SKM-1 treated with dmso at 0.1 percent for 144 hours (cell line): ENCODE measurements around the gene PTPRG.

Source experiments
- DNase-seq: peaks from one replicate; lab custom pipeline; 2025; ENCODE audit not compliant: unreplicated experiment; lab: John Stamatoyannopoulos, UW

The PTPRG gene

DNA sequence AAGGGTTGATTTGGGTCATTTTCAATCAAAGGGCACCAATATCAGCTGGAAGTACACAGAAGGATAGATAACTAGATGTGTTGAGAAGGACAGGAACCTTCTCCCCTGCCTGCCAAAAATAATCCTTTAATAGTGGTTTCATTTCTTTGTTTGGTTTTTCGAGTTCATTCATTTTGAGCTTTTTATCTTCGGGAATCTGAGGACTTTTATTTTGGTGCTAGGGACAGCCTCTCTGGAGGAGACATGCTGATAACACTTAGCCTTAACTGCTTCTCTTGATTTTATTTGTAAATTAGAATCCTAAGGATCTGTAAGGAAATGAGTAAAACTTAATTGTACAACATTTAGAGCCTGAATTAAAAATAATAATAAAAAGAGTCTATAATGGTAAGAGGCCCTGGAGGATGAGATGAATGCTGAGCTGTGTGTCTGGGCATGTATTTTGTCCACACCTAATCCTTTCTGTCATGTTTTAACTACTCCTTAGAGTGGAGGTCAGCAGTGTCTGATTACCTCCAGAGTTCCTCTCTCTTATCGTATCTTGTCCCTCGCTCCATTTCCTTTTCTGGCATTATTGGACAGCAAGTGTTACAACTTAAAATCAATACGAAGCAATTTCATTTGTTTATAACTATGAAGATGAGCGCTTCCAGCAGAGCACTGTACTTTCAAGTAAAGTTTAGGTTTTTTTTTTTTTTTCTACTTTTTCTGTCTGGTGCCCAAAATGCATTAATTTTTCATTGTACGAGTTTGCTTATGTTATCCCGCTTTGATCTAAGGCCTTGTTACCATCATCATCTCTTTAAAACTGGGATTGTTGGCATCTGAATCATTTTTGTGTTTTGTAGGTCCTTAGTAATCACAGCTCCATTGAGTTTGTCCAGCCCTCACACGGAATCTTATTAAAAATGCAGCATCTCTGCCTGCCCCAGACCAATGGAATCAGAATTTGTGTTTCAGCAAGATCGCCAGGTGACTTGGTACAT, 22.8 kb downstream of the PTPRG start:
- no peak for DNase-seq

DNA sequence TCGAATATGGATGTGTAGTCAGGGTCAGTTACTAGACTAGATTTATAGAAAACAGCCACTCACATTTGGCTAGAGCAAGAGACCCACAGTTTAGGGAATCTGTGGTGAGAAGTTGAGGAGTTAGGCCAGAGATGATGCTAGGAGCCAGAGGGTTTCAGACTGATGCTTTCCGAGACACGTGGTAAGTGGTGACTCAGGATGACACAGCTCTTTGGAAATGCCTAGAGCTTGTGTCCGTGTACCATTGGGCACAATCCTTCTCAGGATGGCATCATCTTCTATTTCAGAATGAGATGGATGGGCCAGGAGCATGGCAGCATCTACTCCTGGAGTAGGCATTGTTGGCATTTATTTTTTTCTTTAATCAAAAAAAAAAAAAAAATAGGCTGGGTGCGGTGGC, 28.5 kb downstream of the PTPRG start:
- no peak for DNase-seq

DNA sequence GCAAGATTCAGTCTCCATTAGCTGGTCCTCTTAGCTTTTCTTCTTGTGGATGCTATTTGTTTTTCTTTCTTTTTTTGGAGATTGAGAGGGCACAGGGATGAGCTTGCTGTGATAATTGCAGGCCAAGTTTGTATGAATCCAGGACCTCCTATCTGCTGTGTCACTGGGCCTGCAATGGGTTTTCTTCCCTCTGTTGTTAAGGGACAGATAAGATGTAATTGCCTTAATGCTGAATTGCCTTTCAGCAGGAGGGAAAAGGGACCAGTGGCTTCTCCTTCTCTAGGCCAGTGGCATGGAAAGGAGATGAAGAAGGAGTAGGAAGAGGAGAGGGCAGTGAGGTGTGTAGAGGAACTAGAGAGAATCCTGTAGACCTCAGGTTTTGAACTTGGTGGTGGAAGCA, 29.9 kb downstream of the PTPRG start:
- DNase-seq: no peak

DNA sequence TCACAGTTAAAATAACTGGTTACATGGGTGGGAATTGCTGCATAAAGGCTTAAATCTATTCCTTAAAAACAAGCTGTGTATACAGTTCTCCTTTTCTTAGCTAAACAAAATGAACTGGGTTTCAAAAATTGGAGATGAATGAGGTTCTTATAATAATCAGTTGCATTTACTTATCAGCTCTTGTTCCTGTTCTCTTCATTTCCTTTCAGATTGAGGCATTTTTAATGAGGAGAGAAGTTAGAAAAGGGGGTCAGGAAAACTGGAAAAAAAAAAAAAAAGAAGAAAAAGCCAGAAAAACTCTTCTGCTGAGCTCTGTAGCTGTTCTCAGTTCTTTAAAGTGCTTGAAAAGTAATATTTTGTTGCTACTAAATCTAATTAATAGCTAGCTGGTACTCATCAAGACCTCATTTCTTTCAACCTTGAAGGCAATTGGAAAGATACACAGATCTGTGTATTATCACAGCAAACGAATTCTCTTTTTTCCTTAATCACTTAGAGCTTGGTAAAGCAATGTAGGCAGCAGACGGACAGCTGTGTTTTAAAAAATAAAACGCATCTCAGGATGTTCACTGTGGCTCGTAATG, 32.2 kb downstream of the PTPRG start:
- no peak for DNase-seq

DNA sequence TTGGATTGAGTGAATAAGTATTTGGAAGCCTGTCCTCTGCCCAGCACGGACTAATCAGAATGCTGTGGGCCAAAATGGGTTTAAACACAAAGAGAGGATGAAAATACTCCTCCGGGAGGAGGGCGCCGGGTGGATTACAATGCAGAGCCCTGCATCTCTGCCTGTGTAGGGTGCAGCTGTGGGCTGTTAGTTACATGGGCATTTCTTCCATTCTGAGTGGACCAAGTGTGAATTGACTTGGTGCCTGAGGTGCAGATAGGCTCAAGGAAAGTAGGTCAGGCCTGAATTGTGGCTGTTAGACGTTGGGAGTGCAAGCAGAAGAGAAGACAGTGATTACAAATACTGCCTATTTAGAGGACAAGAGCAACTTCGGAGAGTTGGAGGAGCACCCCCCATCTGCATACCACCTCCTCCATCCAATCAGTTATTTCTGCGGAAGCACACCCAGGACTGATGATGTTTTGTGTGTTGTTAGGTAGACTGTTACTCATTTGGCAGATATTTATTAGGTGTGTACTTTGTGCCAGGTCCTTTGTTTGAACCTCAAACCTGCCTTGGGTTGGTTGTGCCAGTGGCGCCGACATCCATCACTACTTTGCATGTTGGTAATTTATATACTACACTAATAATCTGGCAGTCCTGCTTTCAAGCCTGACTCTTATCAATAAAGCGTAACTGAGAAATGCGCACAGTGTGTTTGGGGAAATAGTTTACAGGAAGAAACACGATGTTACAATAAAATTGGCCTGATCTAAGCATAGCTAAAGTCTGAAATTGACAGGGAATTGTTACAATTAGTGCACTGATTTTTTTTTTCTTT, 33.0 kb downstream of the PTPRG start:
- DNase-seq: no peak

DNA sequence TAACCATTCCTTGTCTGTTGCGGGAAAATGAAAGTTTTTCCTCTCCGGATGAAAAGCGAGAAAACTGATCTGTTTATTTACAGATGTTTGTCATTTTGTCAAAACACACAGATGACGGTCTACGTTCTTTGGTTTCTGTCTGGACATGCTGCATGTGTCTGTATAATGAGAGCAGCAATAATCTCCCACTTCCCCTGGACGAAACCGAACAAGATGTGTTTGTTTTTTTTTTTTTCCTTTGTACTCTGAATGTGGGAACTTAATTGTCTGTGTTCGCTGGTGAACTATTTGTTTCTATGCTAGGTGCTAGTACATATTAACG, 33.6 kb downstream of the PTPRG start:
- no peak for DNase-seq

DNA sequence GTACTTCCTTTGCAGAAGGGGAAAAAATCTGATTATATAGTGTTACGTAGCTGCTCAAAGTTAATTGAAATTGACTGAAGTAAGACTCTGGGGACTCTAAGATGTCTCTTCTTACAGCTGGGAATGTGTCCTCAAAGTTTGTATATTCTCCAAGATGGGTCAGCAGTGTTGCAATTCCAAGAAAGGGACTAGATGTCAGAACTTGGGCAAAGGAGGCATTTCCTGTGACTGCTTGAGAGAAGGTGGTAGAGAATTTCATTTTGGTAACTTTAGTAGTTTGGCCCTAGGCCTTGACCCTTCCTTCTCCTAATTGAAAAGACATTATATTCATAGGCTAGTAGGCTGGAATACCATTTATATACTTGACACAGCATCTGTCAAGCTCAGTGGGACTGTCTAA, 33.9 kb downstream of the PTPRG start:
- DNase-seq: no peak

DNA sequence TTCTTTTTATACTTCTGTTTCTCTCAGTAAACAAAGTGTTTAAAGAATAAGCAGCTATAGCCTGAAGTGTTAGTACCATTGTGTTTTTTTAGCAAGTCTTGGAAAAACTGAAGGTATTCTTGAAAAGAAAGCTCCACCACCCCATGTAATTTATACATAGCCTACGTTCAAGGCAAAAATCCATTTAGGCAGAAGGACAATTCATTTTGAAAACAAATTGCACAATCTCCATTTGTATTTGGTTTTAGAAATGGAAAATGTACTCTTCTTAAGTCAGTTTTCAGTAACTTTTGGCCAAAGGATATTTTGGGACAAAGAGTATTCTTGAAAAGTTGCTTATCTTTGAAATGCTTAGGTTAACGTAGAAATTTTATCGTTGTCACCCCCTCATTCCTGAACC, 34.5 kb downstream of the PTPRG start:
- no peak for DNase-seq

DNA sequence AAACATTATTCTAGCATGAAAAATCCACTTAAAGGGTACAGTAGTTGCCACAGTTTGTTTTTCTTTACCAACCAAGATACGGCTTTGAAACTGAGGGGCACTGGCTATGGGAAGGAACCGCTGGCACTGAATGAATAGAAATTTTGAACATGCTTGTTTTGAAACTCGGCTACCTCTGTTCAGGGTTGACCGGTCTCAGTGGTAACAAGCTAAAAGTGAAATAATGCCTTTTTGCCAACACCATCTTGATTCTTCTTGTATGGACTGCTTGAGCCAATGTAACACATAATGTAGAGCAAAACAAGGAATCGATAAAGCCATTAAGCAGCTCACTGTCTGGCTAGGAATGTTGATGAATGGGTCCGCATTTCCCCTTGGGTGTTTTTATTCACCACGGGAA, 36.5 kb downstream of the PTPRG start:
- no peak for DNase-seq

DNA sequence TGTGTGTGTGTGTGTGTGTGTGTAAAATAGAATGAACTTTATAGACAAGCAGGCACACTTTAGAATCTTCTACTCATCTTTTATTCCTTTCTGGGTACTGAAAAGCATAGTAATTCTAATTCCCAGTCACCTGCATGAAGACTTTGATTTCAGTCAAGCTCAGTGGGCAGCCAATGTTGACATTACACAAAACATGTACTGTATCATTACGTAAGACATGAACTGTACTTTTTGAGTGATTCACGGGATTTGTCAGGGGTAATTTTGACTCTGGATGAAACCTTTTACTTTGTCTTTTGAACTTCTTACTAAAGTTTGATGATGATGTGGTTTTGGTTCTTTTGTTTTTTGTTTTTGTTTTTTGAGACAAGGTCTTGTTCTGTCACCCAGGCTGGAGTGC, 38.8 kb downstream of the PTPRG start:
- DNase-seq: no peak

DNA sequence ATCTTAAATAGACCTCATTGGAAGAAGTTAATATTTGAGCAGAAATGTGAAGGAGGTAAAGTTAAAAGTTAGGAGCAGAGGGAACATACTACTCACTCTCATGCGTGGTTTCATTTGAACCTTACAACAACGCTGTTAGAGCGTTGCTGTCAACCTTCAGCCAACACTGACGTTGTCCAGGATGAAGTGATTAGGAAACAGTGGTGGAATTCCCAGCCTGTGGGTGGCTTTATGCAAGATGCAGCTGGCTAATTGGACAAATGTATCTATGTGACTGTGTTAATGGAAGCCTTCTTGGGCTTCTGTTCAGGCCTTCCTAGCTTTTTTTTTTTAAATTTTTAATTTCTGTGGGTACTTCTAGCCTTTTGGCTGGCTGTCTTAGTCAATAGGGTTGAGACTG, 40.5 kb downstream of the PTPRG start:
- DNase-seq: no peak

DNA sequence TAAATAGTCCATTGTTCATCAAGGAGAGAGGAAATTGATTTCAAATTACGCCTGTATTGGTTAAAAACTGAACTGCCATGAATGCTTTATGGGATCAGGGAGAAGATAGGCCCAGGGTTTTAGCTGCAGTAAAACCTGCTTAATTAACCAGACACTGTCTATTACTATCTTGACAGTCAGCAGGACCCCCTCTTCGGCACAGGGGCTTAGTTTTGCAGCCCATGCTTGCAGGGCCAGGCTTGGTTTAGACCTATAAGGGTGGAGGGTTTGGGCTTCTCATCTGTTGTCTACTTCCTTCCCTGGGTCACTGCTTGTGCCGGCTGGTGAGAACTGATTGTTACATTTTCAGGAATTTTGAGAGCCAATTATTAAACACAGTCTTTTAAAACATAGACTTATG, 41.1 kb downstream of the PTPRG start:
- no peak for DNase-seq

DNA sequence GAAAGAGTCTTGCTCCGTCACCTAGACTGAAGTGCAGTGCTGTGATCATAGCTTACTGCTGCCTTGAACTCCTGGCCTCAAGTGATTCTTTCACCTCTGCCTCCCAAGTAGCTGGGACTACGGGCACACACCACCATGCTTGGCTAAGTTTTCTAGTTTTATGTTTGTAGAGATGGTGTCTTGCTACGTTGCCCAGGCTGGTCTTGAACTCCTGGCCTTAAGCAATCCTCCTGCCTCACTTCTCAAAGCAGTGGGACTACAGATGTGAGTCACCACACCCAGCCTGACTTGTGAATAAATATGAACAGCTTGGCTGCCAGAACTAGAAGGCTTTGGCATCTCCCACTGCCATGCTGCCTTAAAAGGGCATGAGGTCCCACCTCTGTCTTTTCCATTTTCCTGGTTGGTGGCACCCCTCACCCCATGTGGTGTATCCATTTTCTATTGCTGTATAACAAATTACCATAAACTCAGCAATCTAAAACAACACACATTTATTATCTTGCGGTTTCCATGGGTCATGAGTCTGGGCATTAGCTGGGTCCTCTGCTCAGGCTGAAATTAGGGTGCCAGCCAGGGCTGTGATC, 44.3 kb downstream of the PTPRG start:
- no peak for DNase-seq

DNA sequence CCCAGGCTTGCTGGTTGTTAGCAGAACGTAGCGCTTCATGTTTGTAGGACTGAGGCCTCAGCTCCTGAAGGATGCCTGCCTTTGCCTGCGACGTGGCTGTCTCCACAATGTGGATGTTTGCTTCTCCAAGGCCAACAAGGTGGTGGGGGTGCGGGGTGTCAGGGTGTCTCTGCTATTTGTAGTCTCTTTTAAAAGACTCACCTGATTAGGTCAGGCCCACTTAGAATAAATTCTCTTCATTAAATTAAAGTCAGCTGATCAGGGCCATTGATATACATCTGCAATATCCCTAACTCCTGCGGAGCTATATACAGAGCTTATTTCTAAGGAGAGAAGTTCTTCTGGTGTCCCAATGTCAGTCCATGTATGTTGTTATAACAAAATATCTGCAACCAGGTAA, 44.8 kb downstream of the PTPRG start:
- no peak for DNase-seq

DNA sequence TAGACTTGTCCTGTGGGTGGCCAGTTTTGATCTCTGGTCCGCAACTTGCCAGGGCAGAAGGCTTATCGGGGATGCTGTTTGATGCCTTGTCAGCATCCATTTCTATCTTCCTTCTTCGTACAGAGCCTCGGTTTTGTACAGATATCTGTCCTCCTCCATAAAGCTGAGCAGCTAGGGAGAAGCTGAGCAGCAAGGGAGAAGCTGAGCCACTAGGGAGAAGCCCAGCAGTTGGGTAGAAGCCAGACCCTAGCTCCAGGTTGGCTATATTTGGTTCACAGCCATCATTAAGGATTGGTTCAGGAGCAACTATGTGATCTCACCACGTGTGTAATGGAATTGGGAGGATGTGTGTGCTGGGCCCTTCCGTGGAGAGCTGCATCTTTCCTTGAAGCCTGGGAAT, 46.7 kb downstream of the PTPRG start:
- no peak for DNase-seq

DNA sequence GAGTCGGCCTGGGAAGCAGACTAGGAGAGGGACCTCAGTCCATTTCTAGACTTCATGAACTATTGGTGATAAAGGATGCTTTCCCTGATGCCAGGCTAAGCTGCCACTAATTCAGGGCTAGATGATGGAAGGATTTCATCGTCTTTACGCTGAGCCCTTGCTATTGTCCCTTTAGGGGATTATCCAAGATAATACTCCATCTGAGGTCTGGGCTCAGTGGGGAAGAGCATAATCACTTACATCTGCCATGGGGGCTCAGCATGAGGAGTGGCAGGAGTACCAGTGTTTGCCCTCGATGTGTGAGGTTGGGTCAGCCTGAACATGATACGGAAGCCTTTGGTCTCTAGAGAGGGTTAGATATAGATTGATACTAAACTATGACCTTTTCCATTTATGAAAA, 47.3 kb downstream of the PTPRG start:
- DNase-seq: no peak

DNA sequence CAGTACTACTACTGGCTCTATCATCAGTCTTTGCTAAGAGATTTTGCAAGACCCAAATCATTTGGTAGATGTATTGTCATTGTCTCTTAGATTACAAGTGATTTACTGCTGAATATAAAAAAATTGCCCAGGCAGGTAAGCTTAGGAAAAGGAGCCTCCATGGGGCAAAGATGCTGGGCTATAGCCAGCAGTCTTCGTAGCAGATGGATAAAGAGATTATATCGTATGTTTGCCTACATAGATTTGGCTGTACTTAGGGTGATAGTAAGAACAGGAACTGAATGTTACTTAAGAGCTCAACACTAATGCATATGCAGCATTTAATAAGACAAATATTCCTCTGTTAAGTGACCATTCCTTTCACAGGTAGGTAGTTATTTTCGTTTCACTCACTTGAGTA, 48.9 kb downstream of the PTPRG start:
- no peak for DNase-seq

DNA sequence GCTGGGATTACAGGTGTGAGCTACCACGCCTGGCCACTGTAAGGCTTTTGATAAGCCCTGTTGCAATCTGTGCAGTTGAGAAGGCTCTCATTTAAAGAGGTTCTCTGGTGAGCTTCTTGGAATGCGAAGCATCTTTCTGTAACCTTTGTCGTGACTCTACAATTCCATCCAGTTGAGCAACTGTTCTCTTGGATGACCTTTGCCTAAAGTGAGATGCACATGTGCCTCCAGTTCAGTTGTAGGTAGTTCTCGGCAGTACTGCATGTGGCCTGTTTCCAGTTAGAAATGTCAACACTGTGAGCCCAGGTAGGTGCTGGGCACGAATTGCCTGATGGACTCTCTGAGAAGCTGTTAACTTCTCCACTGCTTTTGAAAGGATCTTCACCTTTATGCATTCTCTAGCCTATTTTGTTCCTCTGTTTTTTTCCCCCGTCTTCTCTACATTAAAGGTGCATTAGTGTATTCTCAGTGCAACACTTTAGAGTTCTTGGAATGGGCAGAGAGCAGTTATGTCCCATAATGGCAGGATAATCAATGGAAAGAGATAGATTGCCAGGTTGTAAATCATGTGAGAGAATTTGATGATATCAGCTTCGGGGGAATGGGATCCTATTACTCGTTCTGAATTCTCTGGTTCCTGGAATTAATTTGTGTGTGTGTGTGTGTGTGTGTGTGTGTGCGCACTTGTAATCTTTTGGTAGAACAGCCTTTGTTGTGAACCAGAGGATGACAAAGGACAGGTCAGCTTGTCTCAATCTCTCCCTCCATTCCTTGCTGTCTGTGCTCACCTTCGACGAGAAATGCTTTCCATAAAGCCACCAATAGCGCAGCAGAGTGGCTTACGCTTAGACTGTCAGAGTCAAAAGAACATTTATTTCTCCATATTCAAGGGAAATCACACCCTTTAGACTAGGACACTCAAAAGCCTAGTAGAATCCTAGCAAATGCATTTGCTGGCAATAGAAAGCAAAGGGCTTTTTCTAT, 51.1 kb downstream of the PTPRG start:
- no peak for DNase-seq

DNA sequence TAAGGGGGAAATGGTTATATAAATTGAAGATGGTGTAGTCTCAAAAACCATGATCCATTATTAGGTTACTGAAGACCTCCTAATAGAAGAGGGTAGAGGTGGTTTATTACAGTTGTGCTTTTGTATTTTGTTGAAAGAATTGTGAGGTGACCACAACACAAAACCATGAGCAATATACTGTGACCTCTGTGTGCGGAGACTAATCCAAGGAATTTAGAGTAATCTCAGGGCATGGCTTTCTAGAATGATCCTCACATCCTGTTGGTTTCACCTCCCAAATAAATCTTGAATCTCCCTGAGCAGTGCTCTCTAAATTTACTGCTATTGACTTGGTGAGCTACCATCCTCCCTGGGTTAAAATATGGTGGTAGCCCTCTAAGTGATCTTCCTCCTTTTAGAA, 52.3 kb downstream of the PTPRG start:
- DNase-seq: no peak

DNA sequence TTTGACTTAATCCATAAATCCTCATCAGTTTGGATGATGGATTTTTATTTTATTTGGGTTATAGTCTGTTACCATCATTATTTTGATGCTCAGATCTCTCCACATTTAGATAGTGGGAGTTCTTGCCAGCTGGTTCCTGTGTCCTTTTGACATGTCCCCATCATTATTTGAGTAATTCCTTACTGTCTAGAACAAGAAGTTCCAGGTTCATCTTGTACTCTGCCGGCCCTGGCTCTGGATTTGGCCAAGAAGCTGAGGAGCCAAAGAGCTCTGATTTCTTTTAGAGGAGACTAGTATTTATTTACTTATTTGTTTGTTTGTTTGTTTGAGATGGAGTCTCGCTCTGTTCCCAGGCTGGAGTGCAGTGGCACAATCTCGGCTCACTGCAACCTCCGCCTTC, 54.3 kb downstream of the PTPRG start:
- no peak for DNase-seq
